Ishikawa (cell line): ENCODE measurements around the gene CTNNA3.

Experiments
- CEBPB ChIP-seq: IDR thresholded peaks from 2 replicates; pipeline ENCODE4 v1.6.1; 2012
- CREB1 ChIP-seq: IDR thresholded peaks from 2 replicates; pipeline ENCODE4 v1.6.1; 2012; ENCODE audit warnings: low read depth
- EGR1 ChIP-seq: IDR thresholded peaks from 2 replicates; pipeline ENCODE4 v1.6.1; 2012
- EP300 ChIP-seq: IDR thresholded peaks from 2 replicates; pipeline ENCODE4 v1.6.1; 2012; ENCODE audit warnings: borderline replicate concordance
- FOXM1 ChIP-seq: IDR thresholded peaks from 2 replicates; pipeline ENCODE4 v1.6.1; 2012; ENCODE audit warnings: low read depth, borderline replicate concordance
- MAX ChIP-seq: IDR thresholded peaks from 2 replicates; pipeline ENCODE4 v1.6.1; 2012
- NFIC ChIP-seq: IDR thresholded peaks from 2 replicates; pipeline ENCODE4 v1.6.1; 2012
- RAD21 ChIP-seq: IDR thresholded peaks from 2 replicates; pipeline ENCODE4 v1.6.1; 2012; ENCODE audit warnings: low read depth
- REST ChIP-seq: IDR thresholded peaks from 2 replicates; pipeline ENCODE4 v1.6.1; 2012; ENCODE audit warnings: low read depth, mild to moderate bottlenecking
- TAF1 ChIP-seq: IDR thresholded peaks from 2 replicates; pipeline ENCODE4 v1.6.1; 2012; ENCODE audit warnings: low read depth, mild to moderate bottlenecking
- TCF12 ChIP-seq: IDR thresholded peaks from 2 replicates; pipeline ENCODE4 v1.6.1; 2012; ENCODE audit warnings: low read depth
- TEAD4 ChIP-seq: IDR thresholded peaks from 2 replicates; pipeline ENCODE4 v1.6.1; 2012
- USF1 ChIP-seq: IDR thresholded peaks from 2 replicates; pipeline ENCODE4 v1.6.1; 2012
- YY1 ChIP-seq: IDR thresholded peaks from 2 replicates; pipeline ENCODE4 v1.6.1; 2012; ENCODE audit warnings: low read depth
- ZBTB7A ChIP-seq: IDR thresholded peaks from 2 replicates; pipeline ENCODE4 v1.6.1; 2012; ENCODE audit warnings: low read depth

Gene CTNNA3

GRCh38 chr10:67100951-67101350, 595.0 kb downstream of the CTNNA3 start:
- TF ChIP-seq MAX = no peak
- TF ChIP-seq CREB1 = no peak
- no peak for TF ChIP-seq USF1
- no peak for TF ChIP-seq REST
- no peak for TF ChIP-seq EP300
- no peak for TF ChIP-seq TCF12
- no peak for TF ChIP-seq EGR1
- TF ChIP-seq ZBTB7A = no peak
- TF ChIP-seq TEAD4 = no peak

GRCh38 chr10:67098461-67098860, 597.5 kb downstream of the CTNNA3 start:
- TF ChIP-seq CREB1 = no peak
- no peak for TF ChIP-seq REST

- TF ChIP-seq ZBTB7A = no peak
- no peak for TF ChIP-seq EP300
- no peak for TF ChIP-seq MAX
- no peak for TF ChIP-seq EGR1
- TF ChIP-seq TCF12 = no peak
- no peak for TF ChIP-seq RAD21
- TF ChIP-seq CREB1 = no peak
- TF ChIP-seq USF1 = no peak
- TF ChIP-seq FOXM1 = no peak
- no peak for TF ChIP-seq REST
- no peak for TF ChIP-seq TEAD4
- no peak for TF ChIP-seq NFIC
- TF ChIP-seq TAF1 = no peak
- TF ChIP-seq CEBPB = no peak
- no peak for TF ChIP-seq YY1
Measured at GRCh38 chr10:67095531-67095930, 600.5 kb downstream of the CTNNA3 start.

- TF ChIP-seq TEAD4 = no peak
- no peak for TF ChIP-seq EP300
Measured at GRCh38 chr10:67088036-67088435, 608.0 kb downstream of the CTNNA3 start.

GRCh38 chr10:67087135-67087425, 608.9 kb downstream of the CTNNA3 start:
- no peak for TF ChIP-seq ZBTB7A
- TF ChIP-seq RAD21 = no peak
- TF ChIP-seq TAF1 = no peak
- TF ChIP-seq USF1 = no peak
- no peak for TF ChIP-seq NFIC
